ENCODE data around the gene EPM2AIP1.

GRCh38 chr3:36988356-36988755 lies 4.6 kb downstream of the EPM2AIP1 start:
- no peak for TF ChIP-seq POLR2A (IDR thresholded peaks at IDR 0.05)
- no peak for TF ChIP-seq CTCF (IDR thresholded peaks at IDR 0.05)

All from testis (tissue), 2 donors.